Sigmoid colon (tissue), 4 donors: Measurements from ENCODE around the gene PSD4.

ENCODE experiments used
- POLR2A ChIP-seq, 2 donors: fragments of 450-650 bp; IDR thresholded peaks; one replicate each; pipeline ENCODE4 v1.6.1; 2016; ENCODE audit warnings: antibody characterized with exemption in 2 of 2, mild to moderate bottlenecking in 2 of 2, moderate library complexity in 2 of 2
- POLR2AphosphoS5 ChIP-seq, 4 donors: sonication (generic); formaldehyde crosslinking; IDR thresholded peaks; one replicate each; pipeline ENCODE4 v1.6.1; 2017; ENCODE audit warnings: antibody characterized with exemption in 4 of 4
- TF ChIP-seq, protein P1 (sequence below), 4 experiments: fragments of 450-650 bp in 3 of 4; fragments of 200-600 bp in 1 of 4; IDR thresholded peaks; one replicate each; pipeline ENCODE4 v1.5.1; 2016 to 2019; ENCODE audit warnings: antibody characterized with exemption in 4 of 4, mild to moderate bottlenecking in 3 of 4, moderate library complexity in 2 of 4

DNA sequence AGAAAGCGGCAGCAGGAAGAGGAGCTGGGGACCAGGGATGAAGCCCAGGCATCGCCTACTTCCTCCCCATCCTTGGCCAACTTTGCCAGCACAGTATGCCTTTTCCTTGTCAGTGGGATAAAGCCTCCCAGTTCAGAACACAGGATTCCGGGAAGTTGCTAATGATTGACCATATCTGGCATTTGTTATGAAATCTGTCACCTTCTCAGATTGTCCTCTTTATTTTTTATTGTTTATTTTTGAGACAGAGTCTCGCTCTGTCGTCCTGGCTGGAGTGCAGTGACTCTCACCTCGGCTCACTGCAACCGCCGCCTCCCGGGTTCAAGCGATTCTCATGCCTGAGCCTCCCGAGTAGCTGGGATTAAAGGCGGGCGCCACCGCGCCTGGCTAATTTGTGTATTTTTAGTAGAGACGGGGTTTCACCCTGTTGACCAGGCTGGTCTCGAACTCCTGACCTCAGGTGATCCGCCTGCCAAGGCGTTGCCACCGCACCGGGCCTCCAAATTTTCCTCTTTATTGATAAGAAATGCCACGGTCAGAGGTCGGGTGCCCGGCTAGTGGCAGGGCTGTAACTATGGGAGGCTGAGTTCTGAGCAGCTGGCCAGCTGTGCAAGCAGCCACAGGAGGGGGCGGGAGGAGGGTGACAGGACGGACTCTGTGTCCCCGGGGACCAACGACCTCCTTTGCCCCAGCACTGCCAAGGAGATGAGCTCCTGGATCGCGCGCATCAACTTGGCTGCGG is 24.4 kb downstream of the PSD4 start:
- TF ChIP-seq, protein P1, sequence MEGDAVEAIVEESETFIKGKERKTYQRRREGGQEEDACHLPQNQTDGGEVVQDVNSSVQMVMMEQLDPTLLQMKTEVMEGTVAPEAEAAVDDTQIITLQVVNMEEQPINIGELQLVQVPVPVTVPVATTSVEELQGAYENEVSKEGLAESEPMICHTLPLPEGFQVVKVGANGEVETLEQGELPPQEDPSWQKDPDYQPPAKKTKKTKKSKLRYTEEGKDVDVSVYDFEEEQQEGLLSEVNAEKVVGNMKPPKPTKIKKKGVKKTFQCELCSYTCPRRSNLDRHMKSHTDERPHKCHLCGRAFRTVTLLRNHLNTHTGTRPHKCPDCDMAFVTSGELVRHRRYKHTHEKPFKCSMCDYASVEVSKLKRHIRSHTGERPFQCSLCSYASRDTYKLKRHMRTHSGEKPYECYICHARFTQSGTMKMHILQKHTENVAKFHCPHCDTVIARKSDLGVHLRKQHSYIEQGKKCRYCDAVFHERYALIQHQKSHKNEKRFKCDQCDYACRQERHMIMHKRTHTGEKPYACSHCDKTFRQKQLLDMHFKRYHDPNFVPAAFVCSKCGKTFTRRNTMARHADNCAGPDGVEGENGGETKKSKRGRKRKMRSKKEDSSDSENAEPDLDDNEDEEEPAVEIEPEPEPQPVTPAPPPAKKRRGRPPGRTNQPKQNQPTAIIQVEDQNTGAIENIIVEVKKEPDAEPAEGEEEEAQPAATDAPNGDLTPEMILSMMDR (IDR thresholded peaks at IDR 0.05): no peak
- TF ChIP-seq POLR2A (IDR thresholded peaks at IDR 0.05): no peak
- no peak for TF ChIP-seq POLR2AphosphoS5 (IDR thresholded peaks at IDR 0.05)
